HG03097 (cell line): Measurements from ENCODE around the gene OBSCN.

Experiments used
- ATAC-seq: cut with Tn5 transposase; IDR thresholded peaks from one replicate; pipeline ENCODE4 v1.9.1; 2021; ENCODE audit not compliant: unreplicated experiment, low FRiP score

OBSCN gene

DNA sequence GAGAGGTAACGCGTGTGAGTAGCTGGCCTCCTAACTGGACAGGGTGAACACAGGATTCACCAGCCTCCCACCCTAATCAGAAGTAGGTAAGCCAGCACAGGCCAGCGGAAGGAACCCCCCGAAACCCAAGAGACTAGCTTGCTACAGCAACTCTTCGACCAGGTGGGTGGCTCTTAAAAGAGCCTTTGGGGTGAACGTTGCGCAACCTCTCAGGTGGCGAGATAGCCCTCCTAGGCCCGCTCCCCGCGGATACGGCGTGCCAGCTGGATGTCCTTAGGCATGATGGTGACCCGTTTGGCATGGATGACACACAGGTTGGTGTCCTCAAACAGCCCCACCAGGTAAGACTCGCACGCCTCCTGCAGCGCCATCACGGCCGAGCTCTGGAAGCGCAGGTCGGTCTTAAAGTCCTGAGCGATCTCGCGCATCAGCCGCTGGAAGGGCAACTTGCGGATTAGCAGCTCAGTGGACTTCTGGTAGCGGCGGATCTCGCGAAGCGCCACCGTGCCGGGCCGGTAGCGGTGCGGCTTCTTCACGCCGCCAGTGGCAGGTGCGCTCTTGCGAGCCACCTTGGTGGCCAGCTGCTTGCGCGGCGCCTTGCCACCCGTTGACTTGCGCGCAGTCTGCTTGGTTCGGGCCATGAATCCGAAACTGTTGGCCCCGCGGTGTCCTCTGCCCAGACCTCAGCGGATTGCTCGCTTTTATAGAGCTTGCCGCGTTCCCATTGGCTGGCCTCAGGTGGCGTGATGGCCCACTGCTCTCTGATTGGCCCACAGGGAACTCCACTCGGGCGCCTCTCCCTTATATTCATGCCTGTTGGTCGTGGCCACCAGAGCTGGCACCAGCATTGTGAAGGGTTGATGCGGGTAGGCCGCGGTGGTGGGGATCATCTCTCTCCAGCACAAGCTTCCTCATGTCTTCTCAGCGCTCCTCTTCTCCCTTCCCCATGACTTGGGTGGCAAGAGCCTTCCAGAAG lies 217.1 kb downstream of the OBSCN start:
- no peak for ATAC-seq

DNA sequence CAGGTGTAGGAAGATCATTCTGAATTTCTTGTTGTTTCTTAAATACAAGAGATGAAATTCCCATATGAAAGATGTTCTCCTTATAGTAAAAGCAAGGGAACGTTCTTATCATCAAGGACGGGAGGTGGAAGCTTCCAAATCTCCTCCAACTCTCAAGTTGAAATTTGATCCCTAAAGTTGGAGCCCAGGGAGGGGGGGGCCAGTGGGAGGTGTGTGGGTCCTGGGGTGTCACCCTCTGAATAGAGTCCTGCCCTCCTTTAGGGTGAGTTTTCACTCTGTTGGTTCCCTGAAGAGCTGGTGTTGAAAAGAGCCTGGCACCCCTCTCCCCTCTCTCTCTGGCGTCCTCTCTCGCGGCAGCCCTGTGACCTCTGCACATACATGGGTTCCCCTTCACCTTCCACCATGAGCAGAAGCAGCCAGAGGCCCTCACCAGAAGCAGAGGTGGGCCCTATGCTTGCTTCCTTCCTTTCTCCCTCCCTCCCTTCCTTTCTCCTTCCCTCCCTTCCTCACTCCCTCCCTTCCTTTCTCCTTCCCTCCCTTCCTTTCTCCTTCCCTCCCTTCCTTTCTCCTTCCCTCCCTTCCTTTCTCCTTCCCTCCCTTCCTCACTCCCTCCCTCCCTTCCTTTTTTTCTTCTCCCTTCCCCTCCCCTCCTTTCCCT lies 218.8 kb downstream of the OBSCN start:
- ATAC-seq: no peak

GRCh38 chr1:228428412-228428811 lies 220.6 kb downstream of the OBSCN start:
- no peak for ATAC-seq
